Tibial artery (tissue), 4 donors: ENCODE measurements around the gene SCYGR6.

Source experiments
- DNase-seq, 2 donors: peaks; one replicate each; pipeline ENCODE4 v3.0.0-alpha.2; 2019
- H3K27ac ChIP-seq, 2 donors: fragments of 200-600 bp; sonication (generic) in 1 of 2; 1 replicate in 1 of 2; 2 replicates in 1 of 2; pipeline ENCODE4 v1.5.1; 2018 to 2019; ENCODE audit warnings: mild to moderate bottlenecking in 1 of 2
- H3K27me3 ChIP-seq, 2 donors: fragments of 200-600 bp; sonication (generic) in 1 of 2; one replicate each; pipeline versions ENCODE4 v1.5.1 to v1.6.0; 2016 to 2019
- H3K36me3 ChIP-seq, 3 donors: fragments of 200-600 bp; sonication (generic) in 2 of 3; one replicate each; pipeline ENCODE4 v1.5.1; 2016 to 2019; ENCODE audit warnings: mild to moderate bottlenecking in 2 of 3
- H3K4me1 ChIP-seq, 4 donors: fragments of 200-600 bp; sonication (generic) in 2 of 4; 1 replicate in 3 of 4; 2 replicates in 1 of 4; pipeline ENCODE4 v1.5.1; 2016 to 2019
- H3K4me3 ChIP-seq, 2 donors: fragments of 200-600 bp; sonication (generic) in 1 of 2; 1 replicate in 1 of 2; 2 replicates in 1 of 2; pipeline ENCODE4 v1.5.1; 2018 to 2019; ENCODE audit warnings: mild to moderate bottlenecking in 2 of 2
- H3K9me3 ChIP-seq, 3 donors: fragments of 200-600 bp; sonication (generic) in 1 of 3; one replicate each; pipeline ENCODE4 v1.5.1; 2016 to 2019
- intact Hi-C: fragments of 100-400 bp; cut with DNase I; formaldehyde crosslinking; loops from one replicate; pipeline ENCODE4 v1.15.0; 2023; ENCODE audit warnings: low total_unique reads
- TF ChIP-seq, protein P1 (sequence below), 2 experiments: fragments of 200-600 bp in 1 of 2; fragments of 450-650 bp in 1 of 2; IDR thresholded peaks; one replicate each; pipeline ENCODE4 v1.5.1; 2017 to 2019; ENCODE audit warnings: antibody characterized with exemption in 2 of 2, mild to moderate bottlenecking in 1 of 2, moderate library complexity in 1 of 2

SCYGR6 gene

DNA sequence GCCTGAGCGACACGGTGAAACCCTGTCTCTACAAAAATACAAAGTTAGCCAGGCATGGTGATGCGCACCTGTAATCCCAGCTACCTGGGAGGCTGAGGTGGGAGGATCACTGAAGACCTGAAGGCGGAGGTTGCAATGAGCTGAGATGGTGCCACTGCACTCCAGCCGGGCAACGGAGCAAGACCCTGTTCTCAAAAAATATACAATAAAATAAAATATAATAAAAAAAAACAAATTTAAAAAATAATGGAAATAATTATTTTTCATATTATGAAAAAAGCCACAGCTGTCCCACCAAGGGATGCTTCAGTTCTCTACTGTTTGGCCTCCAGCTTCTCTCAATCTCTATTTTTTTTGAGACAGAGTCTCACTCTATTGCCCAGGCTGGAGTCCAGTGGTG is 17.2 kb downstream of the SCYGR6 start:
- no peak overlapping the region for H3K4me3 ChIP-seq
- H3K36me3 ChIP-seq = no peaks in the 10 kb centered on the region
- TF ChIP-seq, protein P1, sequence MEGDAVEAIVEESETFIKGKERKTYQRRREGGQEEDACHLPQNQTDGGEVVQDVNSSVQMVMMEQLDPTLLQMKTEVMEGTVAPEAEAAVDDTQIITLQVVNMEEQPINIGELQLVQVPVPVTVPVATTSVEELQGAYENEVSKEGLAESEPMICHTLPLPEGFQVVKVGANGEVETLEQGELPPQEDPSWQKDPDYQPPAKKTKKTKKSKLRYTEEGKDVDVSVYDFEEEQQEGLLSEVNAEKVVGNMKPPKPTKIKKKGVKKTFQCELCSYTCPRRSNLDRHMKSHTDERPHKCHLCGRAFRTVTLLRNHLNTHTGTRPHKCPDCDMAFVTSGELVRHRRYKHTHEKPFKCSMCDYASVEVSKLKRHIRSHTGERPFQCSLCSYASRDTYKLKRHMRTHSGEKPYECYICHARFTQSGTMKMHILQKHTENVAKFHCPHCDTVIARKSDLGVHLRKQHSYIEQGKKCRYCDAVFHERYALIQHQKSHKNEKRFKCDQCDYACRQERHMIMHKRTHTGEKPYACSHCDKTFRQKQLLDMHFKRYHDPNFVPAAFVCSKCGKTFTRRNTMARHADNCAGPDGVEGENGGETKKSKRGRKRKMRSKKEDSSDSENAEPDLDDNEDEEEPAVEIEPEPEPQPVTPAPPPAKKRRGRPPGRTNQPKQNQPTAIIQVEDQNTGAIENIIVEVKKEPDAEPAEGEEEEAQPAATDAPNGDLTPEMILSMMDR (IDR thresholded peaks at IDR 0.05) = no peak
- no peaks in the 10 kb centered on the region for H3K4me1 ChIP-seq
- H3K27me3 ChIP-seq = no peaks in the 10 kb centered on the region
- H3K27ac ChIP-seq = no peak overlapping the region
- H3K9me3 ChIP-seq = no peaks in the 10 kb centered on the region
- intact Hi-C loops = no loop called here
- no peak for DNase-seq

DNA sequence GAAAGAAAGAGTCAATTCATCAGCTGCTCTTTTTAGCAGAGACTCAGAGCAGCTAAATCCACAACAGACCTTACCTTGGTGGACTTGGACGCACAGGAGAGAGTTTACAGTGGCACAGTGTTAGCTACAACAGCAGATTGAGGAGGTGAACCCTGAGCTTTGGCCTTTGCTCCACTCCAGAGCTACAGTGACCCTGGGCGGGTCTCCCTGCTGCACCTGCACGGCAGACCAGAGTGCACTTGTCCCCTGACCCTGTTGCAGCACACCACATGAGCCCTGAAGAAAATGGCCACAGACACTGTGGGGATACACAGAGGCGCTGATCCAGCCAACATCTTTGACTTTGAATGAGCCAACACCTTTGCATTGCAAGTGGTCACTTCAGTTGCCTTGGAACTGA is 17.7 kb downstream of the SCYGR6 start:
- H3K4me1 ChIP-seq = no peaks in the 10 kb centered on the region
- no peaks in the 10 kb centered on the region for H3K36me3 ChIP-seq
- H3K27ac ChIP-seq = no peak overlapping the region
- intact Hi-C loops = no loop called here
- no peaks in the 10 kb centered on the region for H3K9me3 ChIP-seq
- TF ChIP-seq, protein P1 (IDR thresholded peaks at IDR 0.05) = no peak
- no peak overlapping the region for H3K4me3 ChIP-seq
- no peaks in the 10 kb centered on the region for H3K27me3 ChIP-seq
- no peak for DNase-seq

DNA sequence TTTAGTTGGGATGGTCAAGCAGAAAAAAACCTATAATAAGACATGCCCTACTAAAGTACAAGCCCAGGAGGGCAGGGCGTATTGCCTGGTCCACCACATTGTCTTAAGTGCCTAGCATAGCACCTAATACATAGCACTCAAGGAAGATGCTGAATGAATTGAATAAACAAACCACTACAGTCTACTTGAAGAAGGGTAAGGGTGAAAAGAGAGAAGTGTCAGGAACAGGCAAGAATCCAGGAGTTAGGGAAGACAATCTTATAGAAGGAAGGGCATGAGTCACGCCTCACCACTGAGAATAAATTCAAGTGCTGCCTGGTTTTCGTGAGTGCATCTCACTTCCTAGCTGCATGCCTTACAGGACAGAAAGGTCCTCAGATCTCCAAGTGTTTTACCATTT is 20.6 kb downstream of the SCYGR6 start:
- H3K4me1 ChIP-seq = no peaks in the 10 kb centered on the region
- no peaks in the 10 kb centered on the region for H3K27me3 ChIP-seq
- intact Hi-C loops = no loop called here
- H3K4me3 ChIP-seq = no peak overlapping the region
- H3K27ac ChIP-seq = no peak overlapping the region
- H3K36me3 ChIP-seq = no peaks in the 10 kb centered on the region
- H3K9me3 ChIP-seq = no peaks in the 10 kb centered on the region
- TF ChIP-seq, protein P1 (IDR thresholded peaks at IDR 0.05) = no peak
- DNase-seq = no peak

DNA sequence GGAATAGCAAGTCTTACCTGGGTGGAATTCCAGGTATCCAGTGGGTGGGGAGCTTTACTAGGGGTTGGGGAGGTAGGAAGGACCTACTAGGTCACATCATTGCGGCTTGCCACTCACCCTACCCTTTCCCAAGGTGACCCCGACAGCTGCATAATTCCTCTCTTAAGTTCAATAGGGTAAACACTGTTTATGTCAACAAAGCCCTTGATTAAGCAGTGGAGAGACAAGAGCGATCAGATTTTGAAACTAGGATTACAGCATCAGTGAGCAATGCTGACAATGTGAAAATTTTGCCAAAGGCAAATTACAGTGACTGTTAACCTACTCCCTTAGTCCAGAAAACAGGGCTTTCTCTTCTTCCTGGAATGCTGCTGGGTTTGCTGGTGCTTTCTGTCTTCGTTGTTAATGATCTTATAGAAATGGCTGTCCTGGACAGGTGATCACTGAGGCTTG is 21.3 kb downstream of the SCYGR6 start:
- H3K36me3 ChIP-seq = no peaks in the 10 kb centered on the region
- no peak for DNase-seq
- no peak overlapping the region for H3K27ac ChIP-seq
- H3K27me3 ChIP-seq = no peaks in the 10 kb centered on the region
- H3K9me3 ChIP-seq = no peaks in the 10 kb centered on the region
- H3K4me1 ChIP-seq = no peaks in the 10 kb centered on the region
- intact Hi-C loops = no loop called here
- TF ChIP-seq, protein P1 (IDR thresholded peaks at IDR 0.05) = no peak
- no peak overlapping the region for H3K4me3 ChIP-seq

DNA sequence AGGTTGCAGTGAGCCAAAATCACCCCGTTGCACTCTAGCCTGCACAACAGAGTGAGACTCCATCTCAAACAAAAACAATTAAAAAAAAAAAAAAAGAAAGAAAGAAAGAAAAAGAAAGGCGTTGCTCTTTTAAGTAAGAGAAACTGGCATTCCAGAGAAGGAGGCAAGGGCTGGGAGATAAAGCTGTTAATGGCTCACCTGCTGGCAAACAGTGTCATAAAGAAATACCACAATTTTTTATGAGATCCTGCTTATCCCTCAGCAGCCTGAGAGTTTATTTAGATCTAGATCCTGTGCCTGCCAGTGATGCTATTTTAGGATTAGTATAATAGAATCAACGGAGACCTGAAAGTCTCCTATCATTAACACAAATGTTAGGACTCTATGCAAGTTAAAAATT is 23.0 kb downstream of the SCYGR6 start:
- H3K9me3 ChIP-seq = no peaks in the 10 kb centered on the region
- H3K27me3 ChIP-seq = no peaks in the 10 kb centered on the region
- no peaks in the 10 kb centered on the region for H3K4me1 ChIP-seq
- H3K36me3 ChIP-seq = no peaks in the 10 kb centered on the region
- no peak overlapping the region for H3K4me3 ChIP-seq
- intact Hi-C loops = no loop called here
- TF ChIP-seq, protein P1 (IDR thresholded peaks at IDR 0.05) = no peak
- no peak overlapping the region for H3K27ac ChIP-seq
- DNase-seq = no peak

DNA sequence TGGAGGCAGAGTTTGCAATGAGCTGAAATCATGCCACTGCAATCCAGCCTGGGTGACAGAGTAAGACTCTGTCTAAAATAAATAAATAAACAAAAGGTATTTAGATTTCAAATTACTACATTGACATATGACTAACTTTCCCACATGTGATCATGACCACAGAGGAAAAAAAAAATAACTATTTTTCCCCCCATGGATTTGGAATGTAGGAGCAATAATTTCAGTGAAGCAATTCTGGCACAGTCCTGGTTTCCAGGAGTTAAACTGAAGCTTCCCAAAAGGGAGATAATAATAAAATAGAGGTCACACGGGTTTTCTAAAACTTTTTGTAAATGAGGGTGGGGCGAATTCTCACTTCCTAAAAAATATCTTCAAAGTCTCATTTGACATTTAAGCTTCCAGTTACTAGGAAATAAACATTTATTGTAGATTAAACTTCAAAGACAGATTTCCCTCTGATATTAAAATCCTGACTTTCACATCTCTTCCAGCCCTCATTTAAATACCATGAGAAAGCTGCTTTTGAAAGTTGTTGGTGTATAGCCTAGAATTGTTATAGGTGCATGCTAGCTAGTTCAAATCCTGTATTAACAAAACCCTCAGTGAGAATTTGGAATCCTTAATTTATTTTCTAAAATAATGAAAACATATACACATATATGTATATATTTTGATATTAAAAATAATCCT is 27.4 kb downstream of the SCYGR6 start:
- Histone ChIP-seq H3K27me3 (no peaks in the 10 kb centered on the region), H3K4me1 (no peaks in the 10 kb centered on the region), H3K4me3 (no peak overlapping the region), H3K36me3 (no peaks in the 10 kb centered on the region), H3K9me3 (no peaks in the 10 kb centered on the region), H3K27ac (no peak overlapping the region)
- TF ChIP-seq, protein P1 (IDR thresholded peaks at IDR 0.05) = no peak
- intact Hi-C loops = no loop called here
- no peak for DNase-seq
